GM20000 (cell line): ENCODE results near the gene CXCR6.

Experiments used
- DNase-seq: peaks from one replicate; pipeline ENCODE4 v3.0.0; 2012; ENCODE audit warnings: low spot score
- CTCF ChIP-seq: IDR thresholded peaks from 2 replicates; pipeline ENCODE4 v1.5.1; 2012; ENCODE audit warnings: mild to moderate bottlenecking, control low read depth; ENCODE audit errors: extremely low read depth, missing control alignments

Gene CXCR6

GRCh38 chr3:45907769-45908705, 35.2 kb upstream of the CXCR6 start:
- TF ChIP-seq CTCF: no peak
- DNase-seq: no peak

- DNase-seq: no peak
- TF ChIP-seq CTCF: no peak
Measured at GRCh38 chr3:45908761-45909160, 34.5 kb upstream of the CXCR6 start.

GRCh38 chr3:45909542-45909941, 33.7 kb upstream of the CXCR6 start:
- TF ChIP-seq CTCF: no peak

GRCh38 chr3:45910892-45911291, 32.4 kb upstream of the CXCR6 start:
- DNase-seq: no peak
- TF ChIP-seq CTCF: no peak

More at GRCh38 chr3:45909542-45909941, 33.7 kb upstream of the CXCR6 start:
- DNase-seq: no peak

- DNase-seq: no peak
- no peak for TF ChIP-seq CTCF
Measured at GRCh38 chr3:45911511-45912226, 31.6 kb upstream of the CXCR6 start.

- DNase-seq: no peak
- TF ChIP-seq CTCF: no peak
Measured at GRCh38 chr3:45912435-45912834, 30.8 kb upstream of the CXCR6 start.
